NCI-H187 (cell line): ENCODE data around the gene NEDD4L.

Experiments used
- DNase-seq, 2 experiments: peaks; one replicate each; lab custom pipeline; 2025; lab: John Stamatoyannopoulos, UW

The NEDD4L gene

DNA sequence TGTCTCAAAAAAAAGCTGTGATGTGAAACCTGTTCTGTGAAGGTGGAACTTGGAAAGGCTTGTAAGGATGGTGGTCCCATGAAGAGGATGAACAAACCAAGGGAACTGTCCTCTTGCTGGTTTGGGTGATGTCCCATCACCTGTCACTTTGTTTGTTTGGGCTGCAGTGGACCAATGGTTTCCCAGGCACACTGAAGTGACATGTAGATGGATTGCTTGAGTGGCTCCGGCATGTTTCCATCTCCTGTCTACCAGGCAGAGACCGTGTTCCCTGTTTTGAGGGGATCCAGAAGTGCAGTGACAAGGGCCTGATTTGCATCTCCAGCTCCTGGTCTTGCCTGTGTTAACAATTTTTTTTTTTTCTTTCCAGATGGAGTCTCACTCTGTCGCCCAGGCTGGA lies 8.9 kb downstream of the NEDD4L start:
- DNase-seq, result no peak

DNA sequence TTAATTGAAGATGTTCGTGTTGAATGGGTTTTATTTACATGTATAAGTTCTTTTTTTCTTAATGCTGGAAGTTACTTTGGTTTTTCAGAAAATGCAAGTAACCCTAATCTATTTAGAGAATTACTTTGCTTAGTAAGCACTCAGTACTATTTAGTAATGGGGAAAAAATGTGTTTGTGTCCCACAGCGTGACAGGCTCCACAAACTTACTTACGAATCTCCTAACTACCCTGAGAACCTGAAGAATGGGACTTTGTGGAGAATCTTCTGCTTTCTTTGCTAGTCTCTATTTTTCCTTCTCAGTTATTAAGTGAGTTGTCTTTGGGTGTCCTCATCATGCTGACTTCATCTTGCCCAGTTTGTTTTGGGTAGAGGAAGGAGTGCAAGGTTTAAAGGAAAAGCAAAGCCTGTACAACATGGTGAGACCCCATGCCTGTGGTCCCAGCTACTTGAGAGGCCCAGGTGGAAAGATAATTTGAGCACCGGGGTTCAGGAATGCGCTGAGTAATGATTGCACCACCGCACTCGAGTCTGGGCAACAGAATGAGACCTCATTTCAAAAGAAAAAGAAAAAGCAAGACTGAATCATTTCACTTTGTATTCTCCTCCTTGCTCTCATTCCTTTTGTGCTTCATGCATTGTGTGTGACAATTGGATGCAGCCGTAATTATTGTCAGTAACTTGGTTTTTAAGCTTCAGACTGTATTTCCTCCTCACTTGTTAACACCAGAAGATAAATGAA lies 10.2 kb downstream of the NEDD4L start:
- DNase-seq, result no peak

DNA sequence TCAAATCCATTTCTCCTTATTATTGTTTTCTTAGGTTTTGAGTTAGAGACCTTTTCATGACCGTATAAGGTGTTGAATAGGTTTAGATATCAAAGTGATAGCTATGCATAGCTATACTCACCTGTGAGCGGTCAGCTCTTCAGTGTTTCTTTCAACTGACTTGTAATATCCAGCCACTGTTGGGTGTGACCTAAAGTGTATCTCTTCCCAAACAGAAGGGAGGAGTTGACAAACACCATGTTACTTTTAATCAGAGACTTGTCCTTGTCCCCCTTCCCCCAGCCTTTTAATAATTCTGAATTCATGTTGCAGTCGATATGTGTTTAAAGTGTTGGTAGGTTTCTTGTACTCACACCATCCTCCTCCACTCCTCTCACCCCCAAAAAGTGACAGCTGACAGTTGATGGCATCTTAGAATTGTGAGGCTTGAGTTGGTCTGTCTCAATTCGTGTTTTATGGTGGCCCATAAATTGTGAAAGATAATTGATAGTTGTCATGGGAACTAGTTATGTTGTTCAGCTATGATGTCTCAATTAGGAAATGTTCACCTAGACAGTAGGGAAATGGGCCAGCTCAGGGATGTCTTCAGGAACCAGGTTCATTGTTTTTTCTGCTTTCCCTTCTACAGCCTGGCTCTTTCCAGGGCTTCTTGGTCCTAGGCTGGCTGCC lies 12.0 kb downstream of the NEDD4L start:
- no peak for DNase-seq

DNA sequence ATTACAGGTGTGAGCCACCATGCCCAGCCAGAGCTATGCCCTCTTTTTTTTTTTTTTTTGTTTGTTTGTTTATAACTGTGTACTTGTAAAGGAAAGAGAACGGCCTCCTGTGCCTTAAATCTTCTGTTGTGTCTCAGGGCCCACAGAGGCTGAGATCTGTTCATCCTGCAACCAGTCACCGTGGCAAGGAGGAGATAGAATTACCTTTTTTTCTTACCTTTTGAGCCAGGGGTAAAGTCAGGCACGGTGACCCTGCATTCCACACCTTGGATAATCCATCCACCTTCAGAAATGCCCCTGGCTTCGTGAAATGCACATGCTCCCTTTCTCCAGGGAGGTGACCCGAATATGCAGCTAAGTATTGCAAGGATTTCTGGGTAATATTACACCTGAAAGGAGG lies 12.8 kb downstream of the NEDD4L start:
- no peak for DNase-seq

DNA sequence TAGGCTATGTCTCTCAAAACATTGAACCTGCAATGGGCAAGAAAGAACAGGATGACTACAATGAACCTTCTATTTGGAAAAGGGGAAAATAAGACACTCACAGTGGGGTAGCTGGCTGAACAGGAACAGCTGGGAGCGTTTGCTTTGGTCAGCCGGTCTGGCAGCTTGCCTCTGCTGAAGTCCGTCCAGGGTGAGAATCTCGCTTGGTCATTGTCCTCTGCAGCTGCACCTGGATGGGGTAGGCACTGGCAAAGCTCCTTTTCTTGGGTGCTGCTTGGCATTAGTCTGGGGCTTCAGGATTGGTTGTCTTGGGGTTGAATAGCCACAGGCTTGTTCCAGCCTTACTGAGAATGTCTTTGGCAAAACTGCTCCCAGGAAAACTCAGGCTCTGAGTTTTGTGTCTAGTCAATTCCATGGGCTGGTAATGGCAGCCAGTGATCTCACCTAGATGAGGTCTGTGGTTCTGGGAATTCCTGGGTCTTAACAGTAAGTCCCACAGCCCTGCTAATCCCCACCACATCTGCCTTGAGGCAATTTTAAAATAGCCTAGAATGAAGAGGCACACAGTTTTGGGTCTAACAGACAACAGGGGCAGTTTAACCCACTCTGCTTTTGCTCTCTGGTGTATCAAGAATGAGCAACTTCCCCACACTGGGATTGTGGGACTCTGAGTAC lies 13.4 kb downstream of the NEDD4L start:
- no peak for DNase-seq

DNA sequence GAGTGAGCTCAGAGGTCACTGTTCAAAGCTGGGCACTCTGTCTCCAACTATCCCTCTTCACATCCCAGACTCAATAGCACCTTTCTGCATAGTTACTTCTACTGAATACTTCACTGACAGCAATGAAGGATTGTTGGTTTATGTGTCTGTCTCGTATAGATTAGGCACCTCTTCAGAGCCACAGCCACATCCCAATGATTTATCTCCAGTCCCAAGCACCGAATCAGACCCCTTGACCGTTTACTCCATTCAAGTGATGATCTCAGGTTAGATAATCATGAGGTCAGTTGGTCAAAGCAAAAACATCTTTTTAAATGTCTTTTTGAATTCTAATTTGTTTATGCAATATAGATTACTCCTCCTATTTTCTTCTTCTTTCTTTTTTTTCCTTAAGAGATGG lies 14.7 kb downstream of the NEDD4L start:
- DNase-seq, result no peak

DNA sequence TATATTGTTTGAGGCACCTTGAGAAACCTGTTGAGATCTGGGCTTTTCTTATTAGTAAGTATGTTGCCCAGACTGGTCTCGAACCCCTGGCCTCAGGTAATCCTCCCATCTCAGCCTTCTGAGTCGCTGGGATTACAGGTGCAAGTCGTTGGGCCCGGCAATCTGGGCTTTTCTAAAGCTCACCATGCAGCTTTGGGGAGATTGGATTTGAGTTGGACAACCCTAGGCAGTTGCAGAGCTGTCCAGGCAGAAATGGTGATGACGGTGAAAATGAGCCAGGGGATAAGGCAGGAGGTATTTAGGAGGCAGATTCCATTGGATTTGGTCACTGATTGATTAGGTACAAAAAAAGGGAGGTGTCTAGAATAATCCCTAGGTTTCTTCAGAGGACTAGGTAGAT lies 16.2 kb downstream of the NEDD4L start:
- DNase-seq, result no peak

DNA sequence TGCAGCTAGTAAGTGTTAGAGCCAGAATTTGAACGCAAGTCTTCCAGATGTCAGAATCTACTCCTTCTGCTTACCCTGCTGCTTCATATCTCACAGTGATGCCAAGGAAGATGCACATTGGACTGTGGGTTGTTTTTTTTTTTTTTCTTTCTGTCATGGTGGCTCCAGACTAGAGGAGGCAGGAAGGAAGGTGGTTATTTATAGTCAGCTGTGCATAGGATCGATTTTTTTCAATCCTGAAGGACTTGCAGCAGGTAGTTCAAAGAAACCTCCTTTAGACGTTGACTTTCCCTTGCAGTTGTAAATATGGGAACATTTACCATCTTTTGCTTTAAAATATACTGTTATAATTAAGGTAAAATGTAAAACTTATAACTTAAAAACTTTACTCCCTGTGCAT lies 17.3 kb downstream of the NEDD4L start:
- no peak for DNase-seq

DNA sequence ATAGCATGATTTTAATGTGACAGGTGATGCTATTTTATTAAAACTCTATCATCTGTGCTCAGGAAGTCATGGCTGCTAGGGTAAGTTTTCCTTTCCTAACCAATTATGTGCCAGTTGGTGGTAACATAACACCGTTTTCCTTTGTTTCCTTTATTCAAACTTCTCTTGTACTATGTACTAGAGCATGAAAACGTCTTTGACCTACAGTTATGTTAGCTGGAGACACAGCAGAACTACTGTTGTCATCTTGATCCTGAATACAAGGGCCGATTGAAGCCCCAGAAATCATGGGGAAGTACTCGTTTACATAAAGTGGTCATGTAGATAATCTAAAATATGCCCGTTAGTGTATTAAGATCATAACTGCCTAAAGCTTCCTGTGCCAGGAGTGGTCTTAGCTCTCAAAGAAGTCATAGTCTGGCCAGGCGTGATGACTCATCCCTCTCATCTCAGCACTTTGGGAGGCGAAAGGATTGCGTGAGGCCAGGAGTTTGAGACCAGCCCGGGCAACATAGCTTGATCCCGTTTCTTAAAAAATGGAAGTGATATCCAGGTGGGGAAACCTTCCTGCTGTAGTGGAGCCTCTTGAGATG lies 20.5 kb downstream of the NEDD4L start:
- DNase-seq, result no peak

DNA sequence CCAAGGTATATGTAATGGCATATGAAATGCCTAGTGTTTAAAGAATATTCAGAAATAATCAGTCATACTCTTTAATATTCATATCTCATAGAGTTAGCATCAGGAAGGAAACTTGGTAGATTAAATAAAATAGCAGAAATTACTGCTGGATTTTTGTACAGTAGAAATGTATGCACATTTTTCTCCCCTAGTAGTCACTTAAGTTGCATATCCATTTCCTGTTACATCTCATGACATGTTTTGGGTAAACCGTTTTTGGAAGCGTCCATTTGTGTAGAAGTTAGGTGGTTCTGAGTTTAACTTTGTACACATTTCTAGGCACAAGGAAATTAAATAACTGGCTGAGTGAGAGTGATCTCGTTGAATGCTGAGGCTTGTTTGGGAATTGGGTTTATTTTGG lies 21.9 kb downstream of the NEDD4L start:
- DNase-seq, result no peak

DNA sequence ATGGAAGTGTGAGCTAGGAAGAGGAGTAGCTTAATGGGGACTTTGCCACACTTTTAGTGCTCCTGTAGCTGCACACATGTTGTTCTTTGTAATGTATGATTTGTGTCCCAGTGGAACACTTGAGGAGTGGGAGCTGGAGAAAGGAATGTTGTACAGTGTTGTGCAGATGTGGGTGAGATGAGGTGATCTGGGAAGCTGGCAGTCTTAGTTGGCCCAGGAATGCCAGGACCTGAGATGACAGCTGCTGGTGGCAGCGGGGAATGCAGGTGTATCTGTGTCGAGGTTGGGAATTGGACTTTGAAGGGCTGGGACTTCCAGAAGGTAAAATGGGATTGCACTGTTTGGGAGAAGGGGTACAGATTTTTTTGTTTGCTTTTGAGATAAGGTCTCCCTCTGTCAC lies 23.6 kb downstream of the NEDD4L start:
- DNase-seq, result no peak

DNA sequence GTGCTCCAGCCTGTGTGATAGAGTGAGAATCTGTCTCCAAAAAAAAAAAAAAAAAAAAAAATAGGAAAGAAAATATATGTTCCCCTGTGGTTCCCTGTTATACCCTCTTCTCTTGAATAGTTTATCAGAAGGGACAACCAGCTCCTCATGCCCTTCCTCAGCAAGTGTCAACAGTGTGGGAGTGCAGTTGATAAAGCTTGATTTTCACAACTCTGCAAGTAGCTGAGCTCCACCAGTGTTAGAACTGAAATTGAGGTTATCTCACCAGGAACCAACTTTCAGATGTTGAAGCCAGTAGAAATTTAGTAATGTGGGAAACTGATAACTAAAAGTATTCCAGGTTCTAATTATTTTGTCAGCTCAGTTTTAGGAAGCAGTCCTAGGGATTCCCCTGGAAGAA lies 25.1 kb downstream of the NEDD4L start:
- DNase-seq, result no peak

DNA sequence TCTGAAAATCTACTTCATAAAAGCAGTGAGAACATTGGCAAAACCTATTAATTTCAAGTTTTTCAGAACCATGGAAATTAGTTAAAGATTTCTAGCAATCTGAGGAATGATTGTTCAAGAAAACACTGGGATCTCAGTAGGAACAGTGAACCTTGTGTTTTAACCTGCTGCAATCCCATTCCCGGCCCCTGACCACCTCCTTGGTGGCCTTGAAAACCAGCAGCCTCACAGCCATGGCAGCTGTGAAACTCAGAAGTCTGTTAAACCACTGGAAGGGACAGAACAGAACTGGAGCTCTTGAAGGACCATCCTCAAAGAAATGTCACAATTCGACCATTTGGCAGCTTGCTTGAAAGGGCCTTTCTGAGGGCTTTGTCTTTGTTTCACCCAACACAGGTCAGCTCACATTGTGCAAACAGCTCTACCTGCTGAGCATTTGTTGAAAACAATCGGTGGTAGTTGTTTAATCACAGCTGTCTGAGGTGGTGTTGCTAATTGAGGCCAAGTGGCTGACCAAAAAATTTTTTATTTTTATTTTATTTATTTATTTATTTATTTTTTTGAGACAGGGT lies 25.8 kb downstream of the NEDD4L start:
- no peak for DNase-seq

DNA sequence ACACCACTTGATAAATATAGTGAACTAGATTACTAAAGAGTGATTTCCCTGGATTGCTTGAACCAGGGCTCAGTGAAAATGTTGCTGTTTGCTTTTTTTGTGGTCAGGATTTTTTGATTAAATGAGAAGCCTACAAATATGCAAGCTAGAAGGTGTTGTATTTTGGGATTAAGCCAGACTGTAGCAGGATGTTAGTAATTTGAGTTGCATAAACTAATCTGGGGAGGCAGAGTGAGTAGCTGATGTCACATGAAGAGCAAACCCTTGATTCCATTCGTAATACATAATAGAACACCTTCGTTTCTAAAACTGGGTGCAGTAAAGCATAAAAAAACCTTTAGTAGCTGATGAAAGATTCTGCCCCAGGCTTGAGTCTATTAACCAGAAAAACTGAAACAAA lies 32.0 kb downstream of the NEDD4L start:
- DNase-seq, result no peak

DNA sequence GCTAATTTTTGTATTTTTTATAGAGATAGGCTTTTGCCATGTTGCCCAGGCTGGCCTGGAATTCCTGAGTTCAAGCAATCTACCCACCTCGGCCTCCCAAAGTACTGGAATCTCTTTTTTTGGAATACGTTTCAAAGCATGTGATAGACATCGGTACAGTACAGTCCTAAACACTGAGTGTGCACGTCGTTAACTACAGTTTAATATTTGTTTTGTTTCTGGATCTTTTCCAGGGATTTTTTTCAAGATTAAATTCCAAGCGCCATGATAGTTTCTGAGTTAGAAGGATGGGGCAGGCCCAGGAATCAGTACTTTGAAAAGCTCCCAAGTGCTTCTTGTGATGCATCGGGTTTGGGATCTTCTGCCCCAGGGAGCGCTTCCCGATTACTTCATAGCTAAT lies 33.3 kb downstream of the NEDD4L start:
- DNase-seq, result no peak

DNA sequence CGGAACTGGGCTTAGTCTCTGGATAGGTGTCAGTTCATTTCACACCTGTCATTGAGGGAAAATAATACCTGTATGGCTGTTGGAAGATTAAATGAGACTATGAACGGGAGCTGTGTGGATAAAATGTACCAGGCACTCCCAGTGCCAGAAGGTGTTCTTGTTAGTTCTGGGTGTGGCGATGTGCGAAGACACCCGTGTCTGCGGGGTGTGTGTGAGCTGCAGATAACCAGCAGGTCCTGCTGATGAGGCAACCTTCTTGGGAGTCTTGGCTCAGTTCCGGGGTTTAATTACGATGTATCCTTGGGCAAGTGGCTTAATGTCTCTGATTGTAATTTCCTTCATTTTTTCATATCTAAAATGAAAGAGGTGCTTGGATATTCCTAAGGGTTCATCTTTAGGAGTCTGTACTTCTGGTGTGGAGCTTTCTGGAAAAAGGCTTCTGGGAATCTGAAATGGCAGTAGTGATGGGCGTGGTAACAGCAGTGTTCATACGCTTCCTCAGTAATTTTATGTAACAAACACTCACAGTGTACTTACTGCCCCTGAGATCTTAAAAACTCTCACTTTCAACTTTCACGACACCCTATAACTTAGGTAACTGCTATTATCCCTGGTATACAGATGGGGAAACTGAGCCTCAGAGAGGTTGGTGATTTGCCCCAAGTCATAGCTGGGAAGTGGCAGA lies 35.0 kb downstream of the NEDD4L start:
- DNase-seq, result no peak

DNA sequence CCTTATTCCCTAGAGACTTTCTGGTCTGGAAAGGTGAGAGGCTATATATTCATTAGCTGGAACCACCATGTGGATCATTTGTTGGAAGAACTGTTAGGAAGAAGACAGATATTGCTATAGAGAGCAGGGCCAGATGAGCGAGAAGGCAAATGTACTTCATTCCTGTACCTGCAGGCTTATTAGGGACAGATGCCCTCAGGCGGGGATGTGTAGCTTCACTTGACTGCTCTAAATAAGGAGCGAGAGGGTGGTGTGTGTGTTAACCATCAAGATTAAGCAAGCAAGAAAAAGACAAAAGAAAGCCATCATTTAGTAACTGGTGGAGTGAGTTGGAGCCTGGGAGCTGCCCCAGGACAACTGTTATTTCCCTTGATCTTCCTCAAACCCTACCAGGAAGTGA lies 36.4 kb downstream of the NEDD4L start:
- DNase-seq, result no peak

DNA sequence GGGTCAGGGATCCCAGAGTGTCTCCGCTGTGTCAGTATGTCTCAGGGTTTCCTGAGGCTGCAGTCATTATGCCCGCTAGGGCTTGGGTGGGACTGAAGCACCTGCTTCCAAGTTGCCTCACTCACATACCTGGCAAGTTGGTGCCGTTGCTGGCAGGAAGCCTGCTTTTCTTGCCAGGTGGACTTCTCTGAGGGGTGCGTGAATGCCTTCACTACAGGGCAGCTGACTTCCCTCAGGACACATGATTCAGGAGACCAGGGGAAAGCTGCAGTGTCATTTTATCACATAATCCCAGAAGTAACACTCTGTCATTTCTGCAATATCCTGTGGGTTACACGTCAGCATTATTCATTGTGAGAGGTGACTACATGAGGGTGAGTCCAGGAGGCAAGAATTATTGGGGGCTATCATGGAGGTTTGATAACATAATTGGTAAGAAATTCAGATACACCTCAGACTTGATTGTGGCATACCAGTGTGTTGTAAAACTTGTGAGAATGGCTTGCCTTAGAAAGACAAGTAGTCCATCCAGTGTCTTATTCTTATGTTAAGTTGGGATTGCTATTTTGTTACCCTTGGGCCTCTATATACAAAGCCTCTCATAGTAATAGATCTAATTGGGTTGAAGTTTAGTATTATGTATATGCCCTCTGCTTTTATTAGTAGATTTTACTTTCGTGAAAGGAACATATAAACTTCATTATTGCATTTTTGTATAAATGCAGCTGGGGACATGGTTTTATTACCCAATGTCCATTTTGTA lies 44.1 kb downstream of the NEDD4L start:
- no peak for DNase-seq

DNA sequence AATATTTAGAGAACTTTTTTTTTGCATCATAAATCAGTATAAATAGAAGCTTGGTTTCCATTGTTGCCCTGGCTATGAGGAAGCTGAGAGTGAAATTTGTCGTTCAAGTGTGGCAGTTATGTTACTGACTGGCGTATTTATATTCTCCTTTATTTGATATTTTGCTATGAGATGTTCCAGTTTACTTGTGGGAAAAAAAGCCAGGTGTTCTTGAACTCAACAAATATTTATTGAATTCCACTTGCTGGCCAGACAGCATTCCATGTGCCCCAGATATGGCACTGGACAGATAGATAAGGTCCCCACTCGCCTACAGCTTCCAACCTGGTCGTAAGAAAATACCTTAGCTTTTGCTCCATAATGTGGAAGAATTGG lies 44.7 kb downstream of the NEDD4L start:
- DNase-seq, result no peak

DNA sequence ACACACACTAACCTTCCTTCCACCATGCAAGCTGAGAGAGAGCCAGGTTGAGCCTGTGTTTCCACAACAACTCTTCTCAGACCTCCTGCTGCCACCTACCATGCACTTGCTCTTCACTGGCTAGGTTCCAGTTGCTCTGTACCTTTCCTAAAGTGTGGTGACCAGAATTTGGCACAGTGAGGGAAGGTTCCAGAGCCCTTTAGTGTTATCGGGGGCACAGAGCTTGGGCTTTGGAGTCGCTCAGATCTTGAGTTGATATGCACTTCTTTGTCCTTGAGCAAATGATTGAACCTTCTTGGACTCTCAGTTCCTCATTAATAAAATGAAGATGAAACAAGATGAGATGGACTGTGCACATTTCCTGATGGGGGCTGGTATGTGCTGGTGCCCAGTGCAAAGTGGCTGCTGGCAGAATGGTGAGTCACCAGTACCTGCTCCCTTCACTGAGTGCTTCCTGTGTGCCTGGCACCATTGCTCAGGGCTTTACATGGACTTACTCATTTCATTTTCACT lies 47.1 kb downstream of the NEDD4L start:
- no peak for DNase-seq

DNA sequence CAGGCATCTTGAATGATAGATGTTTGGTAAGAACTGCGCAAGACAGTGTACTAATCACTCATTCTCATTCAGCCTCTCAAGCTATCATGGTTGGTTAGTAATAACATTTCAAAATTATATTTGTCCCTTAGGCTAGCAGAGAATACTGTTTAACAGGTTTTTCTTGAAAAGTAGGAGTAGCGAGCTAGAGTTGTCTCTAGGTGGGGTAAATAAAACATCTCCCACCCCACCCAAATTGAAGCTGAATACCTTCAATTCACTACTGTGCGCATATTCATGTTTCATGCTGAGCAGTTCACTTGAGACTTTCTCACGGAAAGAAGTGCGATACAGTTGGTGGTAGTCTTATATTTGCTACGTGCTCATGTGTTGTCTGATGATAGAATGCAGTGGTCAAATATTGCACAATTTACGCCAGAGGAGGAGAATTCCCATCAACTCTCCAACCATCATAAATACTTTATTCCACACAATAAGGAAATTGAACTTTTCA lies 49.3 kb downstream of the NEDD4L start:
- DNase-seq, result no peak
